Measurements from ENCODE around the gene SEPTIN7.

SEPTIN7 gene

GRCh38 chr7:35776686-35777085, 24.2 kb upstream of the SEPTIN7 start:
- H3K9me3 Mint-ChIP-seq, result no peaks in the 10 kb centered on the region
- no peaks in the 10 kb centered on the region for H3K36me3 Mint-ChIP-seq (ENCODE audit: low read depth)
- H3K4me3 Mint-ChIP-seq, result no peak overlapping the region
- no peaks in the 10 kb centered on the region for H3K4me1 Mint-ChIP-seq (ENCODE audit: low read depth)
- no peaks in the 10 kb centered on the region for H3K27me3 Mint-ChIP-seq
- no peak overlapping the region for H3K27ac Mint-ChIP-seq

DNA sequence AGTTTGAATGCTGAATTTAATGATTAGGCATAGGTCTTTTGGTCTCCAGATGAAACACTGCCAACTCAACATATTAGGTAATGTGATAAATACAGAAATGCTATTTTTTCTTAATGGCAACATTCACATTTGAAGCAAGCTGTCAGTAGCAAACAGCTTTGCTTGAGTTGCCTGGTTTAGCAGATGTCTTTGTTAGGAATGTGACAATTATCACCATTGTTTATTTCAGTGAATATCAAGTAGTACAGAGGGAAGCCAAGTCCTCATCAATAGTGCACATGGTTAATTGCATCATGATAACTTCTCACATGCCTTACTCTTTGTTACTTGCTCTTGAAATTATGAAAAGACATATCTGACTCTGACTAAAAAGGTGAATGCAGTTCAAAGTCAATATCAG, 23.7 kb upstream of the SEPTIN7 start:
- Mint-ChIP-seq H3K4me1 (ENCODE audit: low read depth) (no peaks in the 10 kb centered on the region), H3K36me3 (ENCODE audit: low read depth) (no peaks in the 10 kb centered on the region), H3K27me3 (no peaks in the 10 kb centered on the region), H3K4me3 (no peak overlapping the region), H3K9me3 (no peaks in the 10 kb centered on the region), H3K27ac (no peak overlapping the region)

DNA sequence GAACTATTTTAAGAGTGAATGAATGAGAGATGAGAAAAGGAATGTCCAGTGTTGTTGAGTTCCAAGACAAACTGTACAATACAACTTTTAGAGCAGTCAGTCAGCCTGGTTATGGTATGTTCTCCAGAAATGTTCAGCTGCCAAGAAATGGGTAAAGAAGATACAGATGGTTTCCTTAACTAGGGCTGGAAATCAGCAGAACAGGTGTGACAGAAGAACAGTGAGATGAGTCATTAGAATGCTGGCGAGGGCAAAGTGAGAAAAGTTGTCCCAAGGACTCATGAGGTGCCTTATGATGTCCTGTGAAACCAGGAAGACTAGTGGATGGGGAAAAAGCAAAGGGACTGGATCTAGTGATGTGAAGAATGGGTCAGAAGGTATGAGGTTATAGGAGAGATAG, 20.8 kb upstream of the SEPTIN7 start:
- no peaks in the 10 kb centered on the region for H3K9me3 Mint-ChIP-seq
- H3K27ac Mint-ChIP-seq, result no peak overlapping the region
- no peaks in the 10 kb centered on the region for H3K4me1 Mint-ChIP-seq (ENCODE audit: low read depth)
- no peaks in the 10 kb centered on the region for H3K36me3 Mint-ChIP-seq (ENCODE audit: low read depth)
- no peaks in the 10 kb centered on the region for H3K27me3 Mint-ChIP-seq
- no peak overlapping the region for H3K4me3 Mint-ChIP-seq

GRCh38 chr7:35781200-35781701, 19.6 kb upstream of the SEPTIN7 start:
- Mint-ChIP-seq H3K9me3 (no peaks in the 10 kb centered on the region), H3K27ac (no peak overlapping the region), H3K36me3 (ENCODE audit: low read depth) (no peaks in the 10 kb centered on the region), H3K27me3 (no peaks in the 10 kb centered on the region), H3K4me1 (ENCODE audit: low read depth) (no peaks in the 10 kb centered on the region), H3K4me3 (no peak overlapping the region)

GRCh38 chr7:35781767-35782515, 18.9 kb upstream of the SEPTIN7 start:
- no peaks in the 10 kb centered on the region for H3K4me1 Mint-ChIP-seq (ENCODE audit: low read depth)
- H3K36me3 Mint-ChIP-seq (ENCODE audit: low read depth), result no peaks in the 10 kb centered on the region
- H3K9me3 Mint-ChIP-seq, result no peaks in the 10 kb centered on the region
- no peak overlapping the region for H3K4me3 Mint-ChIP-seq
- H3K27me3 Mint-ChIP-seq, result no peaks in the 10 kb centered on the region
- no peak overlapping the region for H3K27ac Mint-ChIP-seq

GRCh38 chr7:35784332-35784731, 16.5 kb upstream of the SEPTIN7 start:
- no peaks in the 10 kb centered on the region for H3K27me3 Mint-ChIP-seq
- no peak overlapping the region for H3K4me3 Mint-ChIP-seq
- H3K9me3 Mint-ChIP-seq, result peaks cover 3% of the 10 kb centered on the region
- H3K27ac Mint-ChIP-seq, result no peak overlapping the region
- no peaks in the 10 kb centered on the region for H3K36me3 Mint-ChIP-seq (ENCODE audit: low read depth)
- no peaks in the 10 kb centered on the region for H3K4me1 Mint-ChIP-seq (ENCODE audit: low read depth)

GRCh38 chr7:35785250-35785649, 15.6 kb upstream of the SEPTIN7 start:
- peaks cover 2% of the 10 kb centered on the region for H3K36me3 Mint-ChIP-seq (ENCODE audit: low read depth)
- no peak overlapping the region for H3K27ac Mint-ChIP-seq
- no peaks in the 10 kb centered on the region for H3K27me3 Mint-ChIP-seq
- peaks cover 4% of the 10 kb centered on the region for H3K9me3 Mint-ChIP-seq
- H3K4me1 Mint-ChIP-seq (ENCODE audit: low read depth), result no peaks in the 10 kb centered on the region
- H3K4me3 Mint-ChIP-seq, result no peak overlapping the region

- Mint-ChIP-seq H3K36me3 (ENCODE audit: low read depth) (peaks cover 5% of the 10 kb centered on the region), H3K9me3 (peaks cover 7% of the 10 kb centered on the region), H3K4me3 (no peak overlapping the region), H3K27ac (no peak overlapping the region), H3K4me1 (ENCODE audit: low read depth) (no peaks in the 10 kb centered on the region), H3K27me3 (no peaks in the 10 kb centered on the region)
These were observed 12.9 kb upstream of the SEPTIN7 start for GRCh38 chr7:35787925-35788324.

GRCh38 chr7:35792472-35792871, 8.4 kb upstream of the SEPTIN7 start:
- H3K4me1 Mint-ChIP-seq (ENCODE audit: low read depth), result no peaks in the 10 kb centered on the region
- H3K36me3 Mint-ChIP-seq (ENCODE audit: low read depth), result peaks cover 5% of the 10 kb centered on the region
- peaks cover 7% of the 10 kb centered on the region for H3K9me3 Mint-ChIP-seq
- H3K27me3 Mint-ChIP-seq, result no peaks in the 10 kb centered on the region
- no peak overlapping the region for H3K4me3 Mint-ChIP-seq
- no peak overlapping the region for H3K27ac Mint-ChIP-seq

- H3K4me3 Mint-ChIP-seq, result no peak overlapping the region
- H3K27me3 Mint-ChIP-seq, result no peaks in the 10 kb centered on the region
- peaks cover 5% of the 10 kb centered on the region for H3K36me3 Mint-ChIP-seq (ENCODE audit: low read depth)
- H3K27ac Mint-ChIP-seq, result no peak overlapping the region
- H3K9me3 Mint-ChIP-seq, result peaks cover 7% of the 10 kb centered on the region
- no peaks in the 10 kb centered on the region for H3K4me1 Mint-ChIP-seq (ENCODE audit: low read depth)
These were observed 7.9 kb upstream of the SEPTIN7 start for GRCh38 chr7:35792873-35793489.

DNA sequence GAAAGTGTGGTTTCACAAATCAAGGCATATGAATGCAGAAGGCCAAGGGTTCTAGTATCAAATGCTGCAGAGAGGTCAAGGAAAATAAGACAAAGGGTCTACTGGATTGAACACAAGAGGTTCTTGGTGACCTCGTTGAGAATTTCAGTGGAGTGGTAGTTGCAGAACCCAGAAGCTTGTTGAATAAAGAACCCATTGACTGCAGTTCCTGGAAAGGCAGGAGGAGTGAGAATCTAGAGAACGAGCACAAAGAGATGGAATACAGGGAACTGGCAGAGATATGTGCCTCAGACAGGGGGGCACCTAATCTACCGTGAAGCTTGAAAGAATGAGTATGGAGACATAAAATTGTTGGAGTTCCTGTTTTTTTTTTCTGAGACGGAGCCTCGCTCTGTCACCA, 3.5 kb upstream of the SEPTIN7 start:
- H3K27ac Mint-ChIP-seq, result no peak overlapping the region
- H3K36me3 Mint-ChIP-seq (ENCODE audit: low read depth), result peaks cover 3% of the 10 kb centered on the region
- no peaks in the 10 kb centered on the region for H3K27me3 Mint-ChIP-seq
- peaks cover 8% of the 10 kb centered on the region for H3K4me1 Mint-ChIP-seq (ENCODE audit: low read depth)
- H3K4me3 Mint-ChIP-seq, result no peak overlapping the region
- H3K9me3 Mint-ChIP-seq, result no peaks in the 10 kb centered on the region

DNA sequence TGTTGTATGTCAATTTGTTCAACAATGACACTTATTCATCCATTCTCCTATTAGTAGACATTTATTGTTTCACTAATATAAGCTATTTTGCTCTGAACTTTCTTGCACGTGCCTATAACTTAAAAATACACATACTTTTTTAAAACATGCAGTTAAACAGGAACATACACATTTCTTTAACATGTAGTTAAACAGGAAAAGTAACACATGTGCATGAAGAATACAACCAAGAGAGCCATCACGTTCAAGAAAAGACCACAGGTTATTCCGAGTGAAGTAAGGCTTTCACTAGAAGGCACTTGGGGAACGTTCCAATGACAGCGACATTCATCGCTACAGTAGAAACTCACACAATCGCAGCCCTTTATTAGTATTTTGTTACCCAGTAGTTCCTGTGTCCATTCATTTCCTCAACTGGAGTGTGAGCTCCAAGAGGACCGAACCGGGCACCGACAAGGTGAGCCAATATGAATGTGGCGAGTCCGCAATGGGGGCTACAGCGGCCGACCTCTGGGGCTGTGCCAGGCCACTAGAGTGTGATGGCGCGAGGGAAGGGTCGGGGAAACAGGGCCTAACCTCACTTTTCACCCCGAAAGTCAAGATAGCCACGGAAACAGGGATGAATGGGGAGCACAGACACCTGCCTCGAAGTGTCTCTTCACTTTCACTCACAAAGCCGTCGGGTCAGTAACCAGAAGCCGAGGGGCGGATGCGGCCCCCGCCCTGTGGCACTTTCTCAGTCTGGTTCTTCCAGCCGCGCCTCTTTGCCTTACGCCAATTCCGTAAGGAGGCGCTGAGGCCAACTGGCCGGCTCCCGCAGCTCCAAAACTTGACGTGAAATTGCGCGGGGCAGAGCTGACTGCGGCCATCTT, 775 bp upstream of the SEPTIN7 start:
- peaks cover 35% of the 10 kb centered on the region for H3K4me1 Mint-ChIP-seq (ENCODE audit: low read depth)
- peak overlapping the region; percentile 98 for H3K27ac Mint-ChIP-seq
- H3K9me3 Mint-ChIP-seq, result no peaks in the 10 kb centered on the region
- peak overlapping the region; percentile 95 for H3K4me3 Mint-ChIP-seq
- no peaks in the 10 kb centered on the region for H3K27me3 Mint-ChIP-seq
- peaks cover 18% of the 10 kb centered on the region for H3K36me3 Mint-ChIP-seq (ENCODE audit: low read depth)

GRCh38 chr7:35801392-35802101, 690 bp downstream of the SEPTIN7 start:
- Mint-ChIP-seq H3K36me3 (ENCODE audit: low read depth) (peaks cover 28% of the 10 kb centered on the region), H3K27me3 (no peaks in the 10 kb centered on the region), H3K4me3 (peak overlapping the region; percentile 95), H3K9me3 (no peaks in the 10 kb centered on the region), H3K27ac (peak overlapping the region; percentile 98), H3K4me1 (ENCODE audit: low read depth) (peaks cover 49% of the 10 kb centered on the region)

DNA sequence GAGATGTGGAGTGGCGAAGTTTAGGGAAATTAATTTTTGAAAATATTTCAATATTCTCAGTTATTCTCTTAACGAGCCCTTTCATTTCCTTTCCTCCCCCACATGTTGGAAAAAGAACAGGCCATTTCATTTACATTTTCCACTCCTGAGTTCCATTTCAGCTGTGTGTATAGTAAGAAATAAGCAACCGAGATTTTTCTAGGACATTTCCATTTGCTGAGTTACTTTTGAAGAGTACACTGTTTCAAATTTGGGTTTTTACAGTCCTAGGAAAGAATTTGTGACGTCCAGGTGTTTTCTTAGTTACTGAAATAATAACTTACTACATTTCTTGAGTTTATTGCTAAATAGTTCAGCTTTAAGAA, 1.2 kb downstream of the SEPTIN7 start:
- no peaks in the 10 kb centered on the region for H3K27me3 Mint-ChIP-seq
- peak overlapping the region; percentile 96 for H3K27ac Mint-ChIP-seq
- peaks cover 28% of the 10 kb centered on the region for H3K36me3 Mint-ChIP-seq (ENCODE audit: low read depth)
- no peaks in the 10 kb centered on the region for H3K9me3 Mint-ChIP-seq
- H3K4me3 Mint-ChIP-seq, result peak overlapping the region; percentile 95
- peaks cover 54% of the 10 kb centered on the region for H3K4me1 Mint-ChIP-seq (ENCODE audit: low read depth)

Data from stimulated activated naive CD8-positive, alpha-beta T cell treated with anti-CD3 and anti-CD28 coated beads, Interleukin-15, Interleukin-2, amounts not matched to agents 100 ng/mL and 50 ng/mL, for 24 hours (primary cell).